ENCODE results near the gene ZSWIM7.

ZSWIM7 gene, protein sequence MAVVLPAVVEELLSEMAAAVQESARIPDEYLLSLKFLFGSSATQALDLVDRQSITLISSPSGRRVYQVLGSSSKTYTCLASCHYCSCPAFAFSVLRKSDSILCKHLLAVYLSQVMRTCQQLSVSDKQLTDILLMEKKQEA

GRCh38 chr17:15999141-15999973, at the start of gene ZSWIM7, which contains the start of gene TTC19:
Gene ZSWIM7, minus strand, starts transcription at chr17:15999704. Its CDS starts 110 bp downstream, at chr17:15999594.
Gene TTC19, plus strand, starts transcription at chr17:15999824. Its CDS starts 25 bp downstream, at chr17:15999849.
- TF ChIP-seq, protein P1, sequence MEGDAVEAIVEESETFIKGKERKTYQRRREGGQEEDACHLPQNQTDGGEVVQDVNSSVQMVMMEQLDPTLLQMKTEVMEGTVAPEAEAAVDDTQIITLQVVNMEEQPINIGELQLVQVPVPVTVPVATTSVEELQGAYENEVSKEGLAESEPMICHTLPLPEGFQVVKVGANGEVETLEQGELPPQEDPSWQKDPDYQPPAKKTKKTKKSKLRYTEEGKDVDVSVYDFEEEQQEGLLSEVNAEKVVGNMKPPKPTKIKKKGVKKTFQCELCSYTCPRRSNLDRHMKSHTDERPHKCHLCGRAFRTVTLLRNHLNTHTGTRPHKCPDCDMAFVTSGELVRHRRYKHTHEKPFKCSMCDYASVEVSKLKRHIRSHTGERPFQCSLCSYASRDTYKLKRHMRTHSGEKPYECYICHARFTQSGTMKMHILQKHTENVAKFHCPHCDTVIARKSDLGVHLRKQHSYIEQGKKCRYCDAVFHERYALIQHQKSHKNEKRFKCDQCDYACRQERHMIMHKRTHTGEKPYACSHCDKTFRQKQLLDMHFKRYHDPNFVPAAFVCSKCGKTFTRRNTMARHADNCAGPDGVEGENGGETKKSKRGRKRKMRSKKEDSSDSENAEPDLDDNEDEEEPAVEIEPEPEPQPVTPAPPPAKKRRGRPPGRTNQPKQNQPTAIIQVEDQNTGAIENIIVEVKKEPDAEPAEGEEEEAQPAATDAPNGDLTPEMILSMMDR (IDR thresholded peaks at IDR 0.05) = no peak
- peaks cover 19% of the 10 kb centered on the region for H3K4me1 Mint-ChIP-seq
- H3K4me3 Mint-ChIP-seq = peak within 1 kb of the TSS; percentile 94
- peaks cover 5% of the 10 kb centered on the region for H3K27me3 Mint-ChIP-seq (ENCODE audit: low read depth, poor library complexity)
- peak; percentile 92 for DNase-seq
- H3K27ac Mint-ChIP-seq = peak within 1 kb of the TSS; percentile 97
- H3K9me3 Mint-ChIP-seq = peaks cover 22% of the 10 kb centered on the region
- peaks cover 55% of the 10 kb centered on the region for H3K36me3 Mint-ChIP-seq (ENCODE audit: low read depth)

DNA sequence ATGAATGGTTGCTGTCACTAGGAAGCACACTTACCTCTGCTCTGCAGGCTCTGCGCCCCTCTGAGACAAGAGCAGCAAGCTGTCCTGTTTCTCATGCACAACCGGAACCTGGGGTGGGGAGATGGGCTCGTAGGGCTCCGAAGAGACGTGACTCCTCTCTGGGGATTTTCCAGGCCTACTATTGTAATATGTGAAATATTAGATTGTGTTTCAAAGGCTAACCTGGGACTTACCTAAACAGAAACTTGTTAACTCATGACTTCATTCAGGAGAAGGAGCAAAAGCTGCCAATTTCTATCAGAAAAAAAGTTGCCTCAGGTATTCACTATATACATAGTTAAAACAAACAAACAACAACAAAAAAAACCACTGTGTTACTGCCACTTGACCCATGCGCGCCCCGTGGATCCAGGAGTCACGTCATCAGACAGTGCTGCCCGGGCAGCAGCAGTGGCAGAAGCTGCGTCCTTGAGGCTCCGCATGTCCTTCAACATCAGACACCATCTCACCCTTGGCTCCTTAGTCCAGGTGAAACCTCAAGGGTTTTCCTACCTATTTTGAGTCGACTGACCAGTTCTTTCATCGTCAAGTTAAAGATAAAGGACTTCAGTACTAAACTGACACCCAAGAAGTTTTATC, 49.4 kb upstream of the ZSWIM7 start:
- no peak overlapping the region for H3K4me3 Mint-ChIP-seq
- H3K9me3 Mint-ChIP-seq = peaks cover 16% of the 10 kb centered on the region
- TF ChIP-seq, protein P1 (IDR thresholded peaks at IDR 0.05) = no peak
- peaks cover 67% of the 10 kb centered on the region for H3K36me3 Mint-ChIP-seq (ENCODE audit: low read depth)
- H3K27me3 Mint-ChIP-seq (ENCODE audit: low read depth, poor library complexity) = no peaks in the 10 kb centered on the region
- peak overlapping the region; percentile 45 for H3K27ac Mint-ChIP-seq
- DNase-seq = no peak
- no peaks in the 10 kb centered on the region for H3K4me1 Mint-ChIP-seq

- no peak for DNase-seq
- H3K27me3 Mint-ChIP-seq (ENCODE audit: low read depth, poor library complexity) = no peaks in the 10 kb centered on the region
- no peak overlapping the region for H3K27ac Mint-ChIP-seq
- no peak overlapping the region for H3K4me3 Mint-ChIP-seq
- H3K4me1 Mint-ChIP-seq = no peaks in the 10 kb centered on the region
- TF ChIP-seq, protein P1 (IDR thresholded peaks at IDR 0.05) = no peak
- H3K36me3 Mint-ChIP-seq (ENCODE audit: low read depth) = peaks cover 66% of the 10 kb centered on the region
- no peaks in the 10 kb centered on the region for H3K9me3 Mint-ChIP-seq
Observed at GRCh38 chr17:16046966-16047365, 47.5 kb upstream of the ZSWIM7 start.

DNA sequence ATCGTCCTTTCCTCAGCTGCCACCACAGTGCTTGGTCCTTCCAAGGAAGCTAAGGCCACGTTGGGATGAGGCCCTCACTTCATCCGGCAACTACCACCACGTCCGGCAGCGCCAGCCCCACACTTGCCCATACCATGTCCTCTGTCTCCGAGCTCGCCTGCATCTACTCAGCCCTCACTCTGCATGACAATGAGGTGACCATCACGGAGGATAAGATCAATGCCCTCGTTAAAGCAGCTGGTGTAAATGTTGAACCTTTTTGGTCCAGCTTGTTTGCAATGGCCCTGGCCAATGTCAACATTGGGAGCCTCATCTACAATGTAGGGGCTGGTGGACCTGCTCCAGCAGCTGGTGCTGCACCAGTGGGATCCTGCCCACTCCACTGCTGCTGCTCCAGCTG, 45.0 kb upstream of the ZSWIM7 start:
- Mint-ChIP-seq H3K36me3 (ENCODE audit: low read depth) (peaks cover 72% of the 10 kb centered on the region), H3K27ac (peak overlapping the region; percentile 66), H3K27me3 (ENCODE audit: low read depth, poor library complexity) (no peaks in the 10 kb centered on the region), H3K4me1 (no peaks in the 10 kb centered on the region), H3K9me3 (no peaks in the 10 kb centered on the region), H3K4me3 (no peak overlapping the region)
- TF ChIP-seq, protein P1 (IDR thresholded peaks at IDR 0.05) = no peak
- DNase-seq = no peak

DNA sequence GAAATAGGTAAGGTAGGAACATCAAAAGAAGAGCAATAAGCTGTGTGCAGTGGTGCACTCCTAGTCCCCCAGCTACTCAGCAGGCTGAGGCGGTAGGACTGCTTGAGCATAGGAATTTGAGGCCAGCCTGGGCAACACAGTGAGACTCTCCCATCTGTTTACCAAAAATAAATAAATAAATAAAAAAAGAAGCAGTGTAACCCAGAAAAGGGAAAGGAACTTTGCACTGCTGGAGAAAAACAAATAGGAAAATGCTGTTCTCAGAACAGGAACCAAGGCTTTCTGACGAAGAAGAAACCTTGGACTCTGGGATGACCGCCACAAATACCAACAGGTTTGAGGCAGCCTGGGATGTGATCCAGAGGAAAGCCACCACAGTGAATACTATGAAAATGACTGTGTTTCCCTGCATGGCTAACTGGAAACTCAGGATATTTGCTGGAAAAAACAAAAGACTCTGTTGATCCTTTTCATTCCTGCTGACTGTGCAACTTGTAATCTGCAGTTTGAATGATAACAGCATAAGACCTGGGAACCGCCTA, 41.3 kb upstream of the ZSWIM7 start:
- H3K27me3 Mint-ChIP-seq (ENCODE audit: low read depth, poor library complexity) = no peaks in the 10 kb centered on the region
- peaks cover 5% of the 10 kb centered on the region for H3K9me3 Mint-ChIP-seq
- no peak overlapping the region for H3K27ac Mint-ChIP-seq
- H3K36me3 Mint-ChIP-seq (ENCODE audit: low read depth) = peaks cover 85% of the 10 kb centered on the region
- TF ChIP-seq, protein P1 (IDR thresholded peaks at IDR 0.05) = no peak
- H3K4me1 Mint-ChIP-seq = no peaks in the 10 kb centered on the region
- no peak for DNase-seq
- no peak overlapping the region for H3K4me3 Mint-ChIP-seq
